Skeletal muscle tissue (tissue), 4 donors: ENCODE measurements around the gene PTRH1. TPM values are rescaled to one million over a fixed set of nuclear protein-coding genes. Genes with fewer than 3 reads are reported as not detected.

Experiments
- H3K27ac ChIP-seq: one replicate; pipeline ENCODE4 v1.7.0; 2013; ENCODE audit warnings: mild to moderate bottlenecking, low read depth, low read length, inconsistent platforms
- H3K27me3 ChIP-seq, 3 donors: one replicate each; pipeline ENCODE4 v1.7.0; 2013; ENCODE audit warnings: low read length in 3 of 3; ENCODE audit not compliant: control insufficient read depth in 3 of 3, insufficient read depth in 3 of 3
- H3K36me3 ChIP-seq, 3 donors: one replicate each; pipeline ENCODE4 v1.7.0; 2013; ENCODE audit warnings: low read length in 3 of 3; ENCODE audit not compliant: control insufficient read depth in 3 of 3, insufficient read depth in 3 of 3
- H3K4me1 ChIP-seq, 3 donors: one replicate each; pipeline ENCODE4 v1.7.0; 2013; ENCODE audit warnings: low read length in 3 of 3, mild to moderate bottlenecking in 3 of 3; ENCODE audit not compliant: control insufficient read depth in 3 of 3, insufficient read depth in 3 of 3
- H3K4me3 ChIP-seq, 3 donors: one replicate each; pipeline ENCODE4 v1.7.0; 2013; ENCODE audit warnings: low read length in 3 of 3
- H3K9ac ChIP-seq, 3 donors: one replicate each; pipeline ENCODE4 v1.7.0; 2013; ENCODE audit warnings: low read length in 3 of 3, mild to moderate bottlenecking in 3 of 3, moderate library complexity in 2 of 3, low read depth in 1 of 3
- H3K9me3 ChIP-seq, 3 donors: one replicate each; pipeline ENCODE4 v1.7.0; 2013; ENCODE audit warnings: low read length in 3 of 3; ENCODE audit not compliant: control insufficient read depth in 3 of 3
- total RNA-seq: library from RNA; depleted of rRNA; stranded (reverse); fragments of >200 nt; gene quantifications from one replicate; pipeline ENCODE4 v1.2.3, GENCODE V29; 2014
- donor health status: Osteomylitis.

Gene PTRH1
- total RNA-seq, 1 donor from 2014 or later: 8.4 TPM

GRCh38 chr9:127720865-127721227 is 5.4 kb upstream of the PTRH1 start:
- no peak overlapping the region for H3K4me3 ChIP-seq
- H3K9ac ChIP-seq: no peak overlapping the region
- H3K27ac ChIP-seq: no peak overlapping the region
- H3K27me3 ChIP-seq: peaks cover 0 to 6% (median 0%) of the 10 kb centered on the region in 3 donors
- H3K36me3 ChIP-seq: no peaks in the 10 kb centered on the region
- no peaks in the 10 kb centered on the region for H3K9me3 ChIP-seq
- H3K4me1 ChIP-seq: peaks cover 7 to 8% (median 7%) of the 10 kb centered on the region in 3 donors

GRCh38 chr9:127720031-127720864 is 4.8 kb upstream of the PTRH1 start:
- peaks cover 7 to 9% (median 8%) of the 10 kb centered on the region in 3 donors for H3K4me1 ChIP-seq
- peaks cover 0 to 6% (median 0%) of the 10 kb centered on the region in 3 donors for H3K27me3 ChIP-seq
- no peaks in the 10 kb centered on the region for H3K9me3 ChIP-seq
- no peak overlapping the region for H3K27ac ChIP-seq
- no peak overlapping the region for H3K9ac ChIP-seq
- H3K4me3 ChIP-seq: no peak overlapping the region
- H3K36me3 ChIP-seq: no peaks in the 10 kb centered on the region

- Histone ChIP-seq H3K4me1 (peaks cover 11 to 20% (median 16%) of the 10 kb centered on the region in 3 donors), H3K27me3 (no peaks in the 10 kb centered on the region), H3K4me3 (no peak overlapping the region), H3K36me3 (no peaks in the 10 kb centered on the region), H3K9ac (no peak overlapping the region), H3K27ac (no peak overlapping the region), H3K9me3 (no peaks in the 10 kb centered on the region)
Measured at GRCh38 chr9:127717766-127718165, 2.3 kb upstream of the PTRH1 start.

GRCh38 chr9:127716412-127716811 is 949 bp upstream of the PTRH1 start:
- Histone ChIP-seq H3K4me3 (peak overlapping the region; percentile 89 to 93 (median 91)), H3K27ac (peak overlapping the region; percentile 87), H3K9ac (peak overlapping the region; percentile 84 to 90 (median 87)), H3K9me3 (no peaks in the 10 kb centered on the region), H3K4me1 (peaks cover 11 to 20% (median 16%) of the 10 kb centered on the region in 3 donors), H3K36me3 (no peaks in the 10 kb centered on the region), H3K27me3 (no peaks in the 10 kb centered on the region)

GRCh38 chr9:127714951-127715469 is 453 bp downstream of the PTRH1 start:
- no peaks in the 10 kb centered on the region for H3K9me3 ChIP-seq
- H3K4me3 ChIP-seq: peak overlapping the region; percentile 89 to 93 (median 91)
- peaks cover 11 to 20% (median 16%) of the 10 kb centered on the region in 3 donors for H3K4me1 ChIP-seq
- no peaks in the 10 kb centered on the region for H3K27me3 ChIP-seq
- peak overlapping the region; percentile 84 to 90 (median 85) for H3K9ac ChIP-seq
- H3K36me3 ChIP-seq: no peaks in the 10 kb centered on the region
- H3K27ac ChIP-seq: peak overlapping the region; percentile 87

- Histone ChIP-seq H3K27ac (no peak overlapping the region), H3K27me3 (no peaks in the 10 kb centered on the region), H3K9me3 (no peaks in the 10 kb centered on the region), H3K4me1 (peaks cover 11 to 20% (median 16%) of the 10 kb centered on the region in 3 donors), H3K36me3 (no peaks in the 10 kb centered on the region), H3K4me3 (peak overlapping the region; percentile 29 to 89 (median 57)), H3K9ac (peak overlapping the region in 1 of 3 donors; percentile 62)
Measured at GRCh38 chr9:127714020-127714750, 1.3 kb downstream of the PTRH1 start.

- Histone ChIP-seq H3K36me3 (no peaks in the 10 kb centered on the region), H3K4me1 (peaks cover 11 to 20% (median 16%) of the 10 kb centered on the region in 3 donors), H3K27ac (no peak overlapping the region), H3K27me3 (no peaks in the 10 kb centered on the region), H3K9ac (no peak overlapping the region), H3K9me3 (no peaks in the 10 kb centered on the region), H3K4me3 (no peak overlapping the region)
Measured at GRCh38 chr9:127712867-127713266, 2.6 kb downstream of the PTRH1 start.

- H3K9ac ChIP-seq: no peak overlapping the region
- no peak overlapping the region for H3K4me3 ChIP-seq
- H3K36me3 ChIP-seq: no peaks in the 10 kb centered on the region
- H3K27me3 ChIP-seq: no peaks in the 10 kb centered on the region
- H3K4me1 ChIP-seq: peaks cover 11 to 20% (median 16%) of the 10 kb centered on the region in 3 donors
- H3K9me3 ChIP-seq: no peaks in the 10 kb centered on the region
- no peak overlapping the region for H3K27ac ChIP-seq
Measured at GRCh38 chr9:127712371-127712770, 3.1 kb downstream of the PTRH1 start.

- H3K4me1 ChIP-seq: peaks cover 11 to 20% (median 16%) of the 10 kb centered on the region in 3 donors
- no peak overlapping the region for H3K27ac ChIP-seq
- H3K27me3 ChIP-seq: no peaks in the 10 kb centered on the region
- no peak overlapping the region for H3K4me3 ChIP-seq
- no peaks in the 10 kb centered on the region for H3K9me3 ChIP-seq
- no peak overlapping the region for H3K9ac ChIP-seq
- H3K36me3 ChIP-seq: no peaks in the 10 kb centered on the region
Measured at GRCh38 chr9:127711831-127712274, 3.6 kb downstream of the PTRH1 start.
